GM19397 (cell line): Measurements from ENCODE around the gene STAT1.
"Not testable (repeated sequence)": the region's sequence is repeated elsewhere in the genome, so short reads cannot be mapped to it uniquely, and the experiment has no call there.

Experiments
- ATAC-seq: cut with Tn5 transposase; IDR thresholded peaks from one replicate; pipeline ENCODE4 v1.9.1; 2021; ENCODE audit warnings: mild to moderate bottlenecking, moderate library complexity; ENCODE audit not compliant: unreplicated experiment

Gene STAT1

GRCh38 chr2:190965580-190966222 is 48.3 kb downstream of the STAT1 start:
- ATAC-seq = no peak

DNA sequence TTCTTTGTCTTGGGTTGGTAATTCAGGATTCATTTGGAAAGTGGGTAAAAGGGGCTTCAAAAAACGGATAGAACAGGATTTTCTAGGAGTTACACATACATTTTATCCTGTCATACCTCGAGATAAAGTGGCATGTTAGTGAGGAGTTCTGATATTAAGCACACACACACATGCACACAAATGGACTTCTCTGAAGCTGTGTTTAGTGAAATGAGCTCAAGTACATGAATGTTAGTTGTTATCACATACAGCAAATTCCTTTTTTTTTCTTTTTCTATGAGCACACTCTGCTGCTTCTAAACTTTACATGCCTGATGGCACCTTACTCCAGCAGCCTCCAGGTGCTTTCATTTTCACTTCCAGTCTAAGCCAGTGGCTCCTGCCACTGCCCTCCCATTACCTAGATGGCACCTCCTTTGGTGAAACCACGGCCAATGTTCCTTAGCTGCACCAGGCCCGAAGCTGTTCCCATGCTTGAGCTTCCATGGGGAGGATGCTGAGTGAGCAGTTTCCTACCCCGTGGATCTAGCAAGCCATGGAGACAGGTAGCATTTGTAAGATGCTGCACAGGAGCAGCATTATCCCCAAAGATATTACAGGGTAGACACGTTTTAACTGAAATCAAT is 49.7 kb downstream of the STAT1 start:
- no peak for ATAC-seq

DNA sequence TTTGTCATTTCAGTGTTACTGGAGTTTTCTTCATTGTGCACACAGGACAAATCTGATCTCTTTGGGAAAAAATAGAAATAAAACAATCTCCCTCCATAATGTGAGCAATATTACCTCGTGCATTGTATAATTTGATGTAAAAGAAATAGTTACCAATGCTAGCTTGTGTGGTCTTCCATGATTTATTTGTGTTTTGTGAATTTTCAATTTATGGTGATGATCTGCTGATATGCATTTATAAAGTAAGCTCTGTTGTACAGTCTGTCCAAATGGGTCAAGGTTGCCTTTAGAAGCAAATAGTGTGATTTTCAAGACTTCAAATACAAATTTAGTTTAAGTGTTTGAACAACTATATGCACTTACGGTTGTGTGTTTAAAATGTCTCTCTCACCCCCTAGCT is 50.9 kb downstream of the STAT1 start:
- ATAC-seq = no peak

- ATAC-seq = no peak
These were observed 52.0 kb downstream of the STAT1 start for GRCh38 chr2:190961918-190962487.

- ATAC-seq = not testable (repeated sequence)
These were observed 52.9 kb downstream of the STAT1 start for GRCh38 chr2:190961117-190961516.

GRCh38 chr2:190959911-190960788 is 53.8 kb downstream of the STAT1 start:
- no peak for ATAC-seq

GRCh38 chr2:190953257-190953656 is 60.7 kb downstream of the STAT1 start:
- ATAC-seq = no peak

- ATAC-seq = no peak
These were observed 63.4 kb downstream of the STAT1 start for GRCh38 chr2:190950566-190950991.

DNA sequence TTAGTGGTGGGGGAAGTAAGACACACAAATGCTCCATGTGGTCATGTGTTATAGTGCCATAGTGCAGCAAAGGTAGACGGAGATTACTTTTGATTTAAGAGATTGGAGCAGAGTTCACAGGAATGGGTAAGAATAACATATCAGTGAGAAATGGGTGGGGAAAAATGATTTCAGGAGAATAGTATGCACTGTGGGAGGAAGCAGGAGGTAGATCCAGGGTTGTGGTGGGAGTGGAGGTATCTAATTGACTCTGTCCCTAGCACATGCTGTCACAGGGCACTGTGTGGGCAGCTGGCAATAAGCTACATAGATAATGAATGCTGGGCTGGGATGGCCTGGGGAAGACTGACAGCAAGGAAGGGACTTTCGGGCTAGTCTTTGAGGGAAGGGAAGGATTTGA is 65.3 kb downstream of the STAT1 start:
- ATAC-seq = no peak

GRCh38 chr2:190947711-190948251 is 66.2 kb downstream of the STAT1 start:
- ATAC-seq = peak; percentile 59

DNA sequence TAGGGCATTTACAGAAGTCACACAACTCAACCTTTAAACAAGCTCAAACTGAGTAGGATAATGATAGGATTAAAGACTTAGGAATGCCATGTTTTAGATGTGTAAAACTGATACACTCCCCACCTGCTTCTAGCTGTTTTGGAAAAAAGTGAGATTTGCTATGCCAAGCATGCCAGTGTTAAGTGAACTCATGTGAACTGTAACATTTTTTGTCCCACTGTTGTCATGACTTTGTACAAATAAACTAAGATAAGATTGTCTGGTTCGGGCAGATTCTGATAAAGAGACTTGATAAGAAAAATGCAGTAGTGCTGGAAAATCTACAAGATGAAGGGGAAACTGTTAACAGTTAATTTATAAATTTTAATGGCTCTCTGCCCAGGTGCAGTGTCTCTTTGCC is 66.8 kb downstream of the STAT1 start:
- no peak for ATAC-seq

DNA sequence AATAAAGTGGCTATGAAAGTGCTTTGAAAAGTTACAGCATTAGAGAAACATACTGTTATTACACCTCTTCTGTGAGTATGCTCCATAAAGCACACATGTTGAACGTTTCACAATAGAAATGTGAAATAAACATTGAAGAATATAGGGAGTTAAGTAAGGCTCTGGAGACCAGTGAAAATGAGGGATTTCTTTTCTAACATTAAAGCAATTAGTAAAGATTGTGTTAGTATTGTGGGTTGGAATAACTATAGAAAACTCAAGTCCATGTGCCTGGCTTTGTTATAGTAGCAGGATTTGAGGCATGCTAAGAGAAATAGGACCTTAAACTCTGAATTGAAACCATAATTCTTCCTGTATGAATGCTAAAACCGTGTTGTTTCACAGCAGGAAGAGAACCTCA is 70.3 kb downstream of the STAT1 start:
- ATAC-seq = no peak

DNA sequence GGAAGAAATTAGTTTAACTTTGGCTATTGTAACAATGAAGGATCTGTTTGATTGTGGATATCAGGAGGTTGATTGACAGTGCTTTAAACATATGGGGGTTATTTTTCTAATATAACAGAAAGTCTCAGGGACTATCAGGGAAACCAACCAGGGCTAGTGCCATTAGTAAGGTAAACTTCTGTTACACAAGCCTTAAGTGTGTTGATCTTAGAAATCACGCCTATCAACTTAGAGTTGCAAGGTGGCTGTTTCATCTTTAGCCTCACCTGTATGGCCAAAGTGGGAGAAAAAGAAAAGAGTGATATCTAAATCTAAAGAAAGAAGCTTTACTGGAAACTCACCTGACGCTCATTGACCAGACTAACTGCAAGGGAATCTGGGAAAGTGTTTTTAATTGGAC is 71.3 kb downstream of the STAT1 start:
- ATAC-seq = no peak

DNA sequence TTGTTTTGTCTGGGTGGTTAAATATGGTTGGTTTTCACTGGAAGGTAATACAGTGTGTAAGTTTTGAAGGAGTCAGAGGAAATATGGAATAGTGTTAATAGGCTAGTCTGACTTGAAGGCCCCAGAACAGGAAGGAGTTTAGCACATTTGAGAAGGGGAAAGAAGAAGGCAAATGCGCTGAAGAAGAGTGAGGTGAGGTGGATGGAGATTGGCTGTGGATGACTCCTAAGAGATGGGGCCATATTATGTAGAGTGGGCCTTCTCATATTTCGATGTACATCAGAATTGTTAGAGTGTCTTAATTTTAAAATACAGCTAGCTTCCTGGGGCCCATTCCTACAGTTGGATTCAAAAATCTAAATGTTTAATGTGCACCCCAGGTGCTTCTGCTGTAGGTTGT is 72.4 kb downstream of the STAT1 start:
- ATAC-seq = no peak

DNA sequence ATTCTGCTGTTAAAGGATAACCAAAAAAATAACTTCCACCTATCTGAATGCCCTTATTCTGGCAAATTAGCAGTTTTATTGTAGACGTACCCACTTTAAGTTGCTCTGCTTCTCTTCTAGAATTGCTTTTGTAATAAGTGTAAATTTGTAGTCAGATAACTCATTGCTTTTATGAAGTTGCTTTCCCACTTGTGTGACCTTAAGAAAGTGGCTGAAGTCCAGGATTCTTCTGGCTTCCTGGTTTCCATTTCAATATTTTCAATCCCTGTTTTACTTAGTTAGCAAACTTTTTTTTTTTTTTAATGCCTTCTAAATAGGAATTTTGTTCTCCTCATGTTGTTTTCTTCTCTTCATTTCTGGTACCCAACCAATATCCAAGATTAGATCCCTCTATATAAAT is 73.5 kb downstream of the STAT1 start:
- no peak for ATAC-seq

DNA sequence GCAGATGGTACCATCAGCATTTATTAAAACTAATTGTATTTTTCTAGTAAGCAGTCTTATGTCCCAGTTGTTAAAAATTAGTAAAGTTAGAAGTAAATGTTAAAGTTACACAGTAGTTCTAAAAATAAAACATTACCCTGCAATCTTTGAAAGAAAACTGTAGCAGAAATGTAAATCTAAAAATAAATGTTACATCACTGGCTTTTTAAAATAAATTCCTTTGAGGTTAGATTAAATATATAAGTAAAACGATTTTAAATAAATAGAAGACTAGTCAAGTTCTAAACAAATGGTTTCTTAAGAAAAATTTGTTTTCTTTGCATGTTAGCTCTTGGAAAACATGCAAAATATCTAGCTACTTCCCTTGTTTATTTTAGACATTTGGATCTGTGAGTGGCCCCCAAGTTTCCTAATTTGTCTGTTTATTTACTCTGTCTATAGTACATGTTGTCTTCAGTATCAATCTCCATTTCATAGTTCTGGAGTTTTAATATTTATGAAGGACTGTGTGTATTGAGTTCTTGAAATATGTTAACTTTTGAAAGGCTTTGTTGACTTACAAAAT is 75.1 kb downstream of the STAT1 start:
- ATAC-seq = no peak

DNA sequence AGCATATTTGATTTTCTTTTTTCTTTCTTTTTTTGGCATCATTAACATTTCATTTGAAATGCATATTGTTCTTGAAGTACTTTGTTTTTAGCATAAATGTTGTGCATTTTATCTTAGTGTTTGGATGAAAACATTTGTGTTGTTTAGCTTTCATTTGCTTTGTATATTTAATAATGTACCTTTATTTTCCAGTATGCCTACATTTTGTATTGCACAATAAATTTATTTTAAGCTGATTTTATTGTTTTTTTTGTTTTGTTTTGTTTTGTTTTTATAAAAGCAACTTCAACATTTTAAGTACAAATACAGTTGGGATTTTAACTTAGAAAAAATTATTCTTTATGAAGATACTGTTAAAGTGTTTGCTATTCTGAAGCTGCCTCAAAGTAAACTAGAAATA is 78.9 kb downstream of the STAT1 start:
- ATAC-seq = no peak

DNA sequence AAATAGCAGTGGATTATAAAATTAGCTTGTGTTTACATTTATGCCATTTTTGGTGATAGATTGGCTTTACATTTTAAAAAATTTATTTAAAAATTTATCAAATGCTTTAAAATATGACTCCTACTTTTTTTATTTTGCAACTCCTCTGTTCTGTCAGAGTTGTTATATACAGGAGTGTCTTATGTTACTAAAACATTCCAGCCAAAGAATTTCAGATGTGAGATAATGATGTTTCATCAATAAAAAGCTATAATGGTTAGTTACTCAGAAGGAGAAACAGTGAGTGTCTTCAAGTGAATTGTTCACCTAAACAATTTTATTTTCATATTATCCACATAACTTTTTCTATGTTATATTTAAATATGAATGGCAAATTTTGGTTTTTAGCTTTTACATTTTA is 80.6 kb downstream of the STAT1 start:
- no peak for ATAC-seq

DNA sequence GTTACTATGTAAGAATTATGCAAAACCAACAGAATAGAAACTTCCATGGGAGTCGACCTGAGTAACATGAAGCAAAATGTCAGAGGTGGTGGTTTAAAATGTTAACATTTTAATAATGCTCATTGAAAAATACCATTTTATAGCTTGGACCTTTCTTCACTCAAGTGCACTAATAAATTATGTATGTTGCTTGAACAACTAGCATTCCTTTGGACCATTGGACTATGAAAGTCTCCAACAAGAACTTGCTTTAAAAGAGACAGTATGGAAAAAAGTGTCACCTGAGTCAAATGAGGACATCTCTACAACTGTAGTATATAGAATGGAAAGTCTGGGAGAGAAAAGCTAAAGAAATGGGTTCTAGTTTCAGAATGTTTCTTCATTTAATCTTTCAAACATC is 81.5 kb downstream of the STAT1 start:
- ATAC-seq = no peak

- no peak for ATAC-seq
These were observed 83.6 kb downstream of the STAT1 start for GRCh38 chr2:190930411-190930810.

- no peak for ATAC-seq
These were observed 84.1 kb downstream of the STAT1 start for GRCh38 chr2:190929919-190930318.
